Breast epithelium (tissue), 4 donors: ENCODE results near the gene TNS3. TPM values are rescaled to one million over a fixed set of nuclear protein-coding genes. Genes with fewer than 3 reads are reported as not detected.
"Not testable (repeated sequence)": the region's sequence is repeated elsewhere in the genome, so short reads cannot be mapped to it uniquely, and the experiment has no call there.

Experiments used
- DNase-seq, 2 donors: peaks; one replicate each; pipeline ENCODE4 v3.0.0-alpha.2; 2019; ENCODE audit warnings: low spot score in 2 of 2
- H3K27ac ChIP-seq, 2 donors: fragments of 200-600 bp; sonication (generic) in 1 of 2; one replicate each; pipeline ENCODE4 v1.5.1; 2016 to 2019; ENCODE audit warnings: mild to moderate bottlenecking in 1 of 2
- H3K27me3 ChIP-seq, 2 donors: fragments of 200-600 bp; sonication (generic) in 1 of 2; one replicate each; pipeline versions ENCODE4 v1.5.1 to v1.6.0; 2017 to 2019; ENCODE audit warnings: control low read depth in 1 of 2, mild to moderate bottlenecking in 1 of 2
- H3K36me3 ChIP-seq: fragments of 200-600 bp; one replicate; pipeline ENCODE4 v1.5.1; 2019
- H3K4me1 ChIP-seq, 2 donors: fragments of 200-600 bp; sonication (generic); one replicate each; pipeline ENCODE4 v1.5.1; 2016 to 2019; ENCODE audit warnings: control low read depth in 1 of 2
- H3K4me3 ChIP-seq, 3 donors: fragments of 200-600 bp; sonication (generic); 1 replicate in 2 of 3; 2 replicates in 1 of 3; pipeline ENCODE4 v1.5.1; 2016 to 2019; ENCODE audit warnings: mild to moderate bottlenecking in 3 of 3, moderate library complexity in 2 of 3
- H3K9me3 ChIP-seq, 2 donors: fragments of 200-600 bp; sonication (generic) in 1 of 2; one replicate each; pipeline ENCODE4 v1.5.1; 2016 to 2019; ENCODE audit warnings: control low read depth in 1 of 2
- POLR2A ChIP-seq: fragments of 450-650 bp; IDR thresholded peaks from one replicate; pipeline ENCODE4 v1.6.1; 2016; ENCODE audit warnings: antibody characterized with exemption, mild to moderate bottlenecking, moderate library complexity
- POLR2AphosphoS5 ChIP-seq, 3 donors: sonication (generic); formaldehyde crosslinking; IDR thresholded peaks; one replicate each; pipeline ENCODE4 v1.6.1; 2017; ENCODE audit warnings: antibody characterized with exemption in 3 of 3
- intact Hi-C: fragments of 100-400 bp; cut with DNase I; formaldehyde crosslinking; loops from one replicate; pipeline ENCODE4 v1.15.1; 2023; ENCODE audit warnings: low total_unique reads
- total RNA-seq, 3 donors: library from RNA; depleted of rRNA; stranded (reverse); fragments of >200 nt; gene quantifications; one replicate each; pipeline ENCODE4 v1.1.0, GENCODE V29; 2016
- TF ChIP-seq, protein P1 (sequence below), 3 donors: fragments of 450-650 bp; IDR thresholded peaks; one replicate each; pipeline ENCODE4 v1.5.1; 2016 to 2017; ENCODE audit warnings: antibody characterized with exemption in 3 of 3, mild to moderate bottlenecking in 3 of 3, moderate library complexity in 3 of 3

Gene TNS3
- total RNA-seq, 3 donors from 2014 or later = 41.0 to 78.1 (median 56.2) TPM

DNA sequence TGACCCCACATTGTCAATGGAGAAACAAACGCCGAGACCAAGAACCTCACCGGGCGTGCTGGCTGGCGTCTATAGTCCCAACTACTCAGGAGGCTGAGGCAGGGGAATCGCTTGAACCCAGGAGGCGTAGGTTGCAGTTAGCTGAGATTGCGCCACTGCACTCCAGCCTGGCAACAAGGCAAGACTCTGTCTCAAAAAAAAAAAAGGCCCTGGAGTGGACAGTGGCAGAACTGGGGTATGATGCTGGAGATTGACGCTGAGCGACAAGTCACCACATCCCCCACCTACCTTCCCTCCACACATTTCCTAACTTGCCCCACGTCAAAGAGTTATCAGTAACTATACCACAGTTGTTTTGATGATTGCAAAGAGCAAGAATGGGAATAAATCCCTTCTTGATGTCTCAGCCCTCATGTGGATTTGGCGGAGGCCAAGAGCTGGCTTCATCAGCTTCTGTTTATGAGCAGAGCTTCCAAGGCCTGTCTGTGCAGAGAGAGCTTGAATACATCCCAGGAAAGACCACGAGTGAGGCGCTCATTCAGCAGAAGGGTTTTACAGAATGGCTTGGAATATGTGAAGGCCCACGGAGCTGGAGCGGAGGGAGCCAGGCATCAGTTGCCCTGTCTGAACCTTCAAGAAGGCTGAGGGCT, 28.0 kb upstream of the TNS3 start:
- peak overlapping the region; percentile 79 for H3K27ac ChIP-seq
- H3K27me3 ChIP-seq = no peaks in the 10 kb centered on the region
- H3K4me1 ChIP-seq = peaks cover 7 to 19% of the 10 kb centered on the region in 2 donors
- intact Hi-C loops = no loop called here
- no peak for DNase-seq
- TF ChIP-seq POLR2AphosphoS5 (IDR thresholded peaks at IDR 0.05) (no peak), POLR2A (no peak)
- TF ChIP-seq, protein P1, sequence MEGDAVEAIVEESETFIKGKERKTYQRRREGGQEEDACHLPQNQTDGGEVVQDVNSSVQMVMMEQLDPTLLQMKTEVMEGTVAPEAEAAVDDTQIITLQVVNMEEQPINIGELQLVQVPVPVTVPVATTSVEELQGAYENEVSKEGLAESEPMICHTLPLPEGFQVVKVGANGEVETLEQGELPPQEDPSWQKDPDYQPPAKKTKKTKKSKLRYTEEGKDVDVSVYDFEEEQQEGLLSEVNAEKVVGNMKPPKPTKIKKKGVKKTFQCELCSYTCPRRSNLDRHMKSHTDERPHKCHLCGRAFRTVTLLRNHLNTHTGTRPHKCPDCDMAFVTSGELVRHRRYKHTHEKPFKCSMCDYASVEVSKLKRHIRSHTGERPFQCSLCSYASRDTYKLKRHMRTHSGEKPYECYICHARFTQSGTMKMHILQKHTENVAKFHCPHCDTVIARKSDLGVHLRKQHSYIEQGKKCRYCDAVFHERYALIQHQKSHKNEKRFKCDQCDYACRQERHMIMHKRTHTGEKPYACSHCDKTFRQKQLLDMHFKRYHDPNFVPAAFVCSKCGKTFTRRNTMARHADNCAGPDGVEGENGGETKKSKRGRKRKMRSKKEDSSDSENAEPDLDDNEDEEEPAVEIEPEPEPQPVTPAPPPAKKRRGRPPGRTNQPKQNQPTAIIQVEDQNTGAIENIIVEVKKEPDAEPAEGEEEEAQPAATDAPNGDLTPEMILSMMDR (IDR thresholded peaks at IDR 0.05) = no peak
- no peaks in the 10 kb centered on the region for H3K9me3 ChIP-seq
- H3K4me3 ChIP-seq = no peak overlapping the region
- no peaks in the 10 kb centered on the region for H3K36me3 ChIP-seq

DNA sequence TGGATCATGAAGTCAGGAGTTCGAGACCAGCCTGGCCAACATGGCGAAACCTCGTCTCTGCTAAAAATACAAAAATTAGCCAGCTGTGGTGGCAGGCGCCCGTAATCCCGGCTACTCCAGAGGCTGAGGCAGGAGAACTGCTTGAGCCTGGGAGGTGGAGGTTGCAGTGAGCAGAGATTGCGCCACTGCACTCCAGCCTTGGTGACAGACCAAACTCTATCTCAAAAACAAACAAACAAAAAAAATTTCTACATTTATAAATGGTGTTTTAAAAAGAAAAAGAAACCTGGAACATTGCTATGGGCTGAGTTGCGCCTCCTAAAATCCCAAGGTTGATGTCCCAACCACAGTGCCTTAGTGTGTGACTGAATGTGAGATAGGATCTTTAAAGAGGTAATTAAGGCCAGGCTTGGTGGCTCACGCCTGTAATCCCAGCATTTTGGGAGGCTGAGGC, 24.7 kb upstream of the TNS3 start:
- DNase-seq, H3K36me3 ChIP-seq, intact Hi-C loops, H3K27ac ChIP-seq, H3K9me3 ChIP-seq, H3K4me3 ChIP-seq, H3K27me3 ChIP-seq: not testable (repeated sequence)
- H3K4me1 ChIP-seq = peaks cover 7 to 29% of the 10 kb centered on the region in 2 donors

DNA sequence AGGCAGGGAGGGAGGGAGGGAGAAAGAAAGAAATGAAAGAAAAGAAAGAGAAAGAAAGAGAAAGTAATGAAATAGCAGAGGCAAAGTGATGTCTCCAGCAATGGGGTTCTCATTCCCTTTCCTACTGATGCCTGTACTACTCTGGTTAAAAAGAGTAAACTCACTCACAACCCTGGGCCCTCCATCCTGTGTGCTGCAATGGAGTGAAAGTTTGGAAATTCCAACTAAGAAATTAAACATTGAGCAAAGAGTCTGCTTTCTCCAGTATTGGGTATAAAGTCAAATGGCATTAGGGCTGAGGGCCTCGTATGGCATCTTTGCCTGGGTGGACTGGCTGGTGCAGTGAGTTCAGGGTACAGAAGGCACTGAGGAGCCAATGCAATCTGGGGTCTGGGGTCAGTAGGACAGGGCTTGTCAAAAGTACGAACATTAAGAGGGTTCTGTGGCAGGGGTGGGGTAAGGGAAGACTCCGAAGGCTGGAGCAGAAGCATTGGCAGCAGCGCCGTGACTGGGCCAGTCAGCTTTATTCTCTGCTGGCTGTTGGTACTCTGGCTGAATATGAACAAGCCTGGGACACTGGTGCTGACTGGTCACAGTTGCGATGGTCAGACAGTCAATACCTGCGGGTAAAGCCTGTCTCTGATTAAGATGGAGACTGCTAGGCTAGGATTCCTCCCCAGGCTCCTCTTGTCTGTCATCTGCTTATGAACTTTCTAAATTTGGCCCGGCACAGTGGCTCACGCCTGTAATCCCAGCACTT, 24.1 kb upstream of the TNS3 start:
- DNase-seq = no peak
- peak overlapping the region in 1 of 2 donors; percentile 78 for H3K27ac ChIP-seq
- peaks cover 3 to 24% of the 10 kb centered on the region in 2 donors for H3K4me1 ChIP-seq
- H3K27me3 ChIP-seq = no peaks in the 10 kb centered on the region
- intact Hi-C loops = no loop called here
- no peaks in the 10 kb centered on the region for H3K36me3 ChIP-seq
- no peak overlapping the region for H3K4me3 ChIP-seq
- TF ChIP-seq POLR2A (no peak), POLR2AphosphoS5 (IDR thresholded peaks at IDR 0.05) (no peak)
- TF ChIP-seq, protein P1 (IDR thresholded peaks at IDR 0.05) = no peak
- H3K9me3 ChIP-seq = no peaks in the 10 kb centered on the region

DNA sequence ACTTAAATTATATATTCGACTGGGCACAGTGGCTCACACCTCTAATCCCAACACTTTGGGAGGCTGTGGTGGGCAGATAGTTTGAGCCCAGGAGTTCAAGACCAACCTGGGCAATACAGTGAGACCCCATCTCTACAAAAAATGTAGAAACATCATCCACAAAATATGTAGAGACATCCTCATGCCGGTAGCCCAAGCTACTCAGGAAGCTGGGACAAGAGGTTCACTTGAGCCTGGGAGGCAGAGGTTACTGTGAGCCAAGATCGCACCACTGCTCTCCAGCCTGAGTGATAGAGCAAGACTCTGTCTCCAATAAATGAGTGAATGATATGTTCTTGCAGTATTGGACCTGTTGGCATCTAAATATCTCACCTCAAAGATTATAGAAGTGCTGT, 22.6 kb upstream of the TNS3 start:
- H3K27ac ChIP-seq = peak overlapping the region; percentile 76 to 78
- intact Hi-C loops = no loop called here

DNA sequence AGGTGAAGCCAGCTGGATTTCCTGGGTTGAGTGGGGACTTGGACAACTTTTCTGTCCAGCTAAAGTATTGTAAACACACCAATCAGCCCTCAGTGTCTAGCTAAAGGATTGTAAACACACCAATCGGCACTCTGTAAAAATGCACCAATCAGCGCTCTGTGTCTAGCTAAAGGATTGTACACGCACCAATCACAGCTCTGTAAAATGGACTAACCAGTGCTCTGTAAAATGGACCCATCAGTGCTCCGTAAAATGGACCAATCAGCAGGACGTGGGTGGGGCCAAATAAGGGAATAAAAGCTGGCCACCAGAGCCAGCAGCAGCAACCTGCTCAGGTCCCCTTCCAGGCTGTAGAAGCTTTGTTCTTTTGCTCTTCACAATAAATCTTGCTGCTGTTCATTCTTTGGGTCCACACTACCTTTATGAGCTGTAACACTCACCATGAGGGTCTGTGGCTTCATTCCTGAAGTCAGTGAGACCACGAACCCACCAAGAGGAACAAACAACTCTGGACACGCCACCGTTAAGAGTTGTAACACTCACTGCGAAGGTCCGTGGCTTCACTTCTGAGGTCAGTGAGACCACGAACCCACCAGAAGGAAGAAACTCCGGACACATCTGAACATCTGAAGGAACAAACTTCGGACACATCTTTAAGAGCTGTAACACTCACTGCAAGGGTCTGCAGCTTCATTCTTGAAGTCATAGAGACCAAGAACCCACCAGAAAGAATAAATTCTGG, 21.8 kb upstream of the TNS3 start:
- intact Hi-C loops, H3K4me3 ChIP-seq, H3K36me3 ChIP-seq, H3K27me3 ChIP-seq, DNase-seq, H3K9me3 ChIP-seq: not testable (repeated sequence)
- Histone ChIP-seq H3K27ac (peak overlapping the region; percentile 76 to 78), H3K4me1 (peaks cover 0 to 21% of the 10 kb centered on the region in 2 donors)

More for the DNA sequence above, 22.6 kb upstream of the TNS3 start:
- no peaks in the 10 kb centered on the region for H3K36me3 ChIP-seq
- H3K4me3 ChIP-seq = no peak overlapping the region
- no peaks in the 10 kb centered on the region for H3K9me3 ChIP-seq
- TF ChIP-seq POLR2AphosphoS5 (IDR thresholded peaks at IDR 0.05) (no peak), POLR2A (no peak)
- TF ChIP-seq, protein P1 (IDR thresholded peaks at IDR 0.05) = no peak
- no peaks in the 10 kb centered on the region for H3K27me3 ChIP-seq
- peaks cover 0 to 21% of the 10 kb centered on the region in 2 donors for H3K4me1 ChIP-seq
- DNase-seq = no peak
